HG03108 (cell line): ENCODE measurements around the gene TAL1.

Experiments
- ATAC-seq: cut with Tn5 transposase; IDR thresholded peaks from one replicate; pipeline ENCODE4 v1.9.1; 2021; ENCODE audit warnings: moderate library complexity; ENCODE audit not compliant: unreplicated experiment

Gene TAL1

GRCh38 chr1:47178020-47178419 is 54.0 kb downstream of the TAL1 start:
- ATAC-seq: no peak

GRCh38 chr1:47175227-47175934 is 56.6 kb downstream of the TAL1 start:
- ATAC-seq: no peak

GRCh38 chr1:47174656-47175020 is 57.4 kb downstream of the TAL1 start:
- no peak for ATAC-seq

- no peak for ATAC-seq
Observed at GRCh38 chr1:47172782-47173181, 59.2 kb downstream of the TAL1 start.
